HepG2 (cell line): ENCODE results near the gene DTYMK. TPM values are rescaled to one million over a fixed set of nuclear protein-coding genes. Genes with fewer than 3 reads are reported as not detected.
A peak's percentile ranks its signal among the peaks of the same experiment; 100 is the strongest.

Source experiments
- FOXK1 ChIP-seq: sonication (generic); formaldehyde crosslinking; IDR thresholded peaks from 2 replicates; pipeline ENCODE4 v1.4.0; 2020; ENCODE audit warnings: low read depth, missing genetic modification reagents, borderline replicate concordance
- GABPA ChIP-seq, 2 experiments: IDR thresholded peaks; 2 replicates each; pipeline ENCODE4 v1.6.1; 2011 to 2016; ENCODE audit warnings: low read depth in 2 of 2, low read length in 1 of 2, missing biosample characterization in 1 of 2, missing genetic modification characterization in 1 of 2
- HNRNPH1 ChIP-seq: fragments of 200-400 bp; formaldehyde crosslinking; optimal IDR thresholded peaks from 2 replicates; pipeline ENCODE3; 2017; ENCODE audit warnings: mild to moderate bottlenecking, low read depth, low read length
- MZF1 ChIP-seq: sonication (generic); formaldehyde crosslinking; IDR thresholded peaks from 2 replicates; pipeline ENCODE4 v1.8.1; 2023; ENCODE audit warnings: mild to moderate bottlenecking, missing genetic modification reagents, borderline replicate concordance
- NR2F6 ChIP-seq, 2 experiments: IDR thresholded peaks; 2 replicates each; pipeline ENCODE4 v1.6.1; 2016; ENCODE audit warnings: antibody characterized with exemption in 1 of 2, mild to moderate bottlenecking in 1 of 2
- ZFP41 ChIP-seq: sonication (generic); formaldehyde crosslinking; IDR thresholded peaks from 2 replicates; pipeline ENCODE4 v1.4.0; 2020; ENCODE audit warnings: mild to moderate bottlenecking, missing genetic modification reagents, borderline replicate concordance
- ZNF780A ChIP-seq: sonication (generic); formaldehyde crosslinking; IDR thresholded peaks from 2 replicates; pipeline ENCODE4 v1.8.0; 2022; ENCODE audit warnings: mild to moderate bottlenecking, missing genetic modification reagents, moderate library complexity
- ZNF790 ChIP-seq: sonication (generic); formaldehyde crosslinking; IDR thresholded peaks from 2 replicates; pipeline ENCODE4 v1.8.0; 2022; ENCODE audit warnings: missing genetic modification reagents, mild to moderate bottlenecking, borderline replicate concordance
- polyA plus RNA-seq, 8 experiments: library from polyadenylated mRNA; depleted of rRNA in 3 of 8; stranded (reverse) in 7 of 8; unstranded in 1 of 8; fragments of >200 nt; fragmentation: Illumina TruSeq in 4 of 8; extraction: Trizol in 4 of 8; gene quantifications; 2 replicates each; pipeline versions ENCODE4 v1.2.1 to v1.2.3, GENCODE V29; 2011 to 2016; ENCODE audit warnings: low read depth in 4 of 8, missing spikeins in 1 of 8, mixed read lengths in 1 of 8; ENCODE audit not compliant: insufficient read depth in 1 of 8
- total RNA-seq, 5 experiments: library from RNA; depleted of rRNA; stranded (reverse); fragments of >200 nt; fragmentation: Illumina TruSeq; extraction: Trizol; gene quantifications; 2 replicates each; pipeline ENCODE4 v1.2.3, GENCODE V29; 2016; ENCODE audit warnings: low read depth in 1 of 5
- TF ChIP-seq, protein P1 (sequence below): sonication (generic); formaldehyde crosslinking; IDR thresholded peaks from 2 replicates; pipeline ENCODE4 v1.4.0; 2020; ENCODE audit warnings: missing genetic modification reagents, borderline replicate concordance
- TF ChIP-seq, protein P2 (sequence below): sonication (generic); formaldehyde crosslinking; IDR thresholded peaks from 2 replicates; pipeline ENCODE4 v1.4.0; 2020; ENCODE audit warnings: mild to moderate bottlenecking, missing genetic modification reagents
- TF ChIP-seq, protein P3 (sequence below): sonication (generic); formaldehyde crosslinking; IDR thresholded peaks from 2 replicates; pipeline ENCODE4 v1.5.1; 2020; ENCODE audit warnings: mild to moderate bottlenecking, missing genetic modification reagents, borderline replicate concordance

The DTYMK gene
- total and polyA plus RNA-seq, 2 of the 13 experiments (the other 11 are each of a cell fraction or from before 2014, with no cell fraction given), result 57.5 to 134 TPM

DNA sequence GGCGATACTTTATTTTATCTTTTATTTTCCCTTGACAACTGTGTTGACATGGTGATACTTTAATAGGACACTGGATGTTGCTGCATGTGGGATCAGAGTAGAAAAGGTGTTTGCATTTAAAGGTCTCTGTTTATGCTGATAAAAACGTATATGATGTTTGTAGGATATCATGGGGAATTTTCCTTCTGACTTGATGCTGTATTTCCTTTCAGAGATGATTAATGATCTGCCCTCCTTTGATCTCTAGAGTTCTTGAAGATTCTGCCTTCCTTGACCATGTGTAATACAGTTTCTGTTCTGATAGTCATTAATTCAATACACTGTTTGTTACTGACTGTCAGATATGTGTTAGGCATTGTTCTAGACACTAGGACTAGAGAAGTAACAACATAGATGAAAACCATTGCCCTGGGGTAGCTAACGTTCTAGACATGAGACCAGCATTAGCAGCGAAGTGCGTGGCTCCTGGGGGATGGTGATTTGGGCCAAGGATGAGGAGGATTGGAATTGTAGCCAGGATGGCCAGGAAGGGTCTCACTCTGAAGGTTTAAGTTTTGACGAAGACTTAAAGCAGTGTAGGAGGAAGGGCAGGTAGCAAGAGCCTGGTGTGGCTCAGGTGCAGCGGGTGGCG, 46.3 kb downstream of the DTYMK start (continued):
- TF ChIP-seq ZNF790 (CRISPR knock-in tag) (0 out of 2 replicates have a peak, but pooled peaks have one; percentile 36), HNRNPH1 (no peak), MZF1 (CRISPR knock-in tag) (no peak), NR2F6 (IDR thresholded peaks at IDR 0.05) (no peak), NR2F6 (CRISPR knock-in tag; IDR thresholded peaks at IDR 0.05) (no peak), ZFP41 (CRISPR knock-in tag) (no peak), FOXK1 (CRISPR knock-in tag) (no peak), GABPA (IDR thresholded peaks at IDR 0.05; ENCODE audit: low read depth, low read length) (no peak), GABPA (CRISPR knock-in tag; IDR thresholded peaks at IDR 0.05; ENCODE audit: low read depth) (no peak), ZNF780A (CRISPR knock-in tag) (no peak)
- TF ChIP-seq, protein P1, sequence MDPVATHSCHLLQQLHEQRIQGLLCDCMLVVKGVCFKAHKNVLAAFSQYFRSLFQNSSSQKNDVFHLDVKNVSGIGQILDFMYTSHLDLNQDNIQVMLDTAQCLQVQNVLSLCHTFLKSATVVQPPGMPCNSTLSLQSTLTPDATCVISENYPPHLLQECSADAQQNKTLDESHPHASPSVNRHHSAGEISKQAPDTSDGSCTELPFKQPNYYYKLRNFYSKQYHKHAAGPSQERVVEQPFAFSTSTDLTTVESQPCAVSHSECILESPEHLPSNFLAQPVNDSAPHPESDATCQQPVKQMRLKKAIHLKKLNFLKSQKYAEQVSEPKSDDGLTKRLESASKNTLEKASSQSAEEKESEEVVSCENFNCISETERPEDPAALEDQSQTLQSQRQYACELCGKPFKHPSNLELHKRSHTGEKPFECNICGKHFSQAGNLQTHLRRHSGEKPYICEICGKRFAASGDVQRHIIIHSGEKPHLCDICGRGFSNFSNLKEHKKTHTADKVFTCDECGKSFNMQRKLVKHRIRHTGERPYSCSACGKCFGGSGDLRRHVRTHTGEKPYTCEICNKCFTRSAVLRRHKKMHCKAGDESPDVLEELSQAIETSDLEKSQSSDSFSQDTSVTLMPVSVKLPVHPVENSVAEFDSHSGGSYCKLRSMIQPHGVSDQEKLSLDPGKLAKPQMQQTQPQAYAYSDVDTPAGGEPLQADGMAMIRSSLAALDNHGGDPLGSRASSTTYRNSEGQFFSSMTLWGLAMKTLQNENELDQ, result no peak
- TF ChIP-seq, protein P2, sequence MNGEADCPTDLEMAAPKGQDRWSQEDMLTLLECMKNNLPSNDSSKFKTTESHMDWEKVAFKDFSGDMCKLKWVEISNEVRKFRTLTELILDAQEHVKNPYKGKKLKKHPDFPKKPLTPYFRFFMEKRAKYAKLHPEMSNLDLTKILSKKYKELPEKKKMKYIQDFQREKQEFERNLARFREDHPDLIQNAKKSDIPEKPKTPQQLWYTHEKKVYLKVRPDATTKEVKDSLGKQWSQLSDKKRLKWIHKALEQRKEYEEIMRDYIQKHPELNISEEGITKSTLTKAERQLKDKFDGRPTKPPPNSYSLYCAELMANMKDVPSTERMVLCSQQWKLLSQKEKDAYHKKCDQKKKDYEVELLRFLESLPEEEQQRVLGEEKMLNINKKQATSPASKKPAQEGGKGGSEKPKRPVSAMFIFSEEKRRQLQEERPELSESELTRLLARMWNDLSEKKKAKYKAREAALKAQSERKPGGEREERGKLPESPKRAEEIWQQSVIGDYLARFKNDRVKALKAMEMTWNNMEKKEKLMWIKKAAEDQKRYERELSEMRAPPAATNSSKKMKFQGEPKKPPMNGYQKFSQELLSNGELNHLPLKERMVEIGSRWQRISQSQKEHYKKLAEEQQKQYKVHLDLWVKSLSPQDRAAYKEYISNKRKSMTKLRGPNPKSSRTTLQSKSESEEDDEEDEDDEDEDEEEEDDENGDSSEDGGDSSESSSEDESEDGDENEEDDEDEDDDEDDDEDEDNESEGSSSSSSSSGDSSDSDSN (CRISPR knock-in tag), result no peak
- TF ChIP-seq, protein P3, sequence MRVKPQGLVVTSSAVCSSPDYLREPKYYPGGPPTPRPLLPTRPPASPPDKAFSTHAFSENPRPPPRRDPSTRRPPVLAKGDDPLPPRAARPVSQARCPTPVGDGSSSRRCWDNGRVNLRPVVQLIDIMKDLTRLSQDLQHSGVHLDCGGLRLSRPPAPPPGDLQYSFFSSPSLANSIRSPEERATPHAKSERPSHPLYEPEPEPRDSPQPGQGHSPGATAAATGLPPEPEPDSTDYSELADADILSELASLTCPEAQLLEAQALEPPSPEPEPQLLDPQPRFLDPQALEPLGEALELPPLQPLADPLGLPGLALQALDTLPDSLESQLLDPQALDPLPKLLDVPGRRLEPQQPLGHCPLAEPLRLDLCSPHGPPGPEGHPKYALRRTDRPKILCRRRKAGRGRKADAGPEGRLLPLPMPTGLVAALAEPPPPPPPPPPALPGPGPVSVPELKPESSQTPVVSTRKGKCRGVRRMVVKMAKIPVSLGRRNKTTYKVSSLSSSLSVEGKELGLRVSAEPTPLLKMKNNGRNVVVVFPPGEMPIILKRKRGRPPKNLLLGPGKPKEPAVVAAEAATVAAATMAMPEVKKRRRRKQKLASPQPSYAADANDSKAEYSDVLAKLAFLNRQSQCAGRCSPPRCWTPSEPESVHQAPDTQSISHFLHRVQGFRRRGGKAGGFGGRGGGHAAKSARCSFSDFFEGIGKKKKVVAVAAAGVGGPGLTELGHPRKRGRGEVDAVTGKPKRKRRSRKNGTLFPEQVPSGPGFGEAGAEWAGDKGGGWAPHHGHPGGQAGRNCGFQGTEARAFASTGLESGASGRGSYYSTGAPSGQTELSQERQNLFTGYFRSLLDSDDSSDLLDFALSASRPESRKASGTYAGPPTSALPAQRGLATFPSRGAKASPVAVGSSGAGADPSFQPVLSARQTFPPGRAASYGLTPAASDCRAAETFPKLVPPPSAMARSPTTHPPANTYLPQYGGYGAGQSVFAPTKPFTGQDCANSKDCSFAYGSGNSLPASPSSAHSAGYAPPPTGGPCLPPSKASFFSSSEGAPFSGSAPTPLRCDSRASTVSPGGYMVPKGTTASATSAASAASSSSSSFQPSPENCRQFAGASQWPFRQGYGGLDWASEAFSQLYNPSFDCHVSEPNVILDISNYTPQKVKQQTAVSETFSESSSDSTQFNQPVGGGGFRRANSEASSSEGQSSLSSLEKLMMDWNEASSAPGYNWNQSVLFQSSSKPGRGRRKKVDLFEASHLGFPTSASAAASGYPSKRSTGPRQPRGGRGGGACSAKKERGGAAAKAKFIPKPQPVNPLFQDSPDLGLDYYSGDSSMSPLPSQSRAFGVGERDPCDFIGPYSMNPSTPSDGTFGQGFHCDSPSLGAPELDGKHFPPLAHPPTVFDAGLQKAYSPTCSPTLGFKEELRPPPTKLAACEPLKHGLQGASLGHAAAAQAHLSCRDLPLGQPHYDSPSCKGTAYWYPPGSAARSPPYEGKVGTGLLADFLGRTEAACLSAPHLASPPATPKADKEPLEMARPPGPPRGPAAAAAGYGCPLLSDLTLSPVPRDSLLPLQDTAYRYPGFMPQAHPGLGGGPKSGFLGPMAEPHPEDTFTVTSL (CRISPR knock-in tag), result no peak
